HG03457 (cell line): ENCODE results near the gene UXS1.
A peak's percentile ranks its signal among the peaks of the same experiment; 100 is the strongest.
"Not testable (repeated sequence)": the region's sequence is repeated elsewhere in the genome, so short reads cannot be mapped to it uniquely, and the experiment has no call there.

Source experiments
- ATAC-seq: cut with Tn5 transposase; IDR thresholded peaks from one replicate; pipeline ENCODE4 v1.9.1; 2021; ENCODE audit warnings: moderate number of reproducible peaks; ENCODE audit not compliant: unreplicated experiment

Gene UXS1

DNA sequence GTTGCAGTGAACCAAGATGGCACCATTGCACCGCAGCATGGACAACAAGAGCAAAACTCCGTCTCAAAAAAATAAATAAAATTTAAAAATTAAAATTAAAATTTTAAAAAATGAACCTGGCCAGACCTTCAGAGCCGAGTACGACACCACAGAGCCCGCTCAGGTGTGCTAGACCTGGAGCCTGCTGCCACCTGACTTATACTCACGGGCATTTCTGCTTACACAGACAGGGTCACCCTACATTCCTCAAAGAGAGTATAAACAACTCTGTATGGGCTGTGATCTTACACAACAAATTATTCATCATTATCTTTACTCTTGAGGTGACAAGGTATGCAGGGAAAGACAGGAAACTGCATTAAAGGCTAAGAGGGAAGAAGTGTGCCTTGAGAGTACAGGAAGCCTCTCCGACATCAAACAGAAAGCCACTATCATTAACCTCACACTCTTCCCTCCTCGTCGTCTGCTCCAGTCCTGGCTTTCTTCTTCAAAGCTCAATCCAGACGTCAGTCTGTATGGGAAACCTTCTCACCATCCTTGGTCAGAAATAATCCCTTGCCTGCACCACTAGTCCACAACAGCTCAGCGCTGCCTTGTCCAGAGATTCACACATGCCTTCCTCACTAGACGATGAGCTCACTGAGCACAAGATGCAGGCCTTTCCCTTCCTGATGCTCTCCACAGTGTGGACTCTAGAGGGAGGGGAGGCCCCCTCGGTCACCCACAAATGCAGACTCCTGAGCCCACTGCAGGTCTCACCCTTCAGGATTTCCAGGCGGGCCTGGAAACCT, 56.2 kb downstream of the UXS1 start:
- ATAC-seq, result no peak

GRCh38 chr2:106131192-106131591, 62.9 kb downstream of the UXS1 start:
- ATAC-seq, result not testable (repeated sequence)

DNA sequence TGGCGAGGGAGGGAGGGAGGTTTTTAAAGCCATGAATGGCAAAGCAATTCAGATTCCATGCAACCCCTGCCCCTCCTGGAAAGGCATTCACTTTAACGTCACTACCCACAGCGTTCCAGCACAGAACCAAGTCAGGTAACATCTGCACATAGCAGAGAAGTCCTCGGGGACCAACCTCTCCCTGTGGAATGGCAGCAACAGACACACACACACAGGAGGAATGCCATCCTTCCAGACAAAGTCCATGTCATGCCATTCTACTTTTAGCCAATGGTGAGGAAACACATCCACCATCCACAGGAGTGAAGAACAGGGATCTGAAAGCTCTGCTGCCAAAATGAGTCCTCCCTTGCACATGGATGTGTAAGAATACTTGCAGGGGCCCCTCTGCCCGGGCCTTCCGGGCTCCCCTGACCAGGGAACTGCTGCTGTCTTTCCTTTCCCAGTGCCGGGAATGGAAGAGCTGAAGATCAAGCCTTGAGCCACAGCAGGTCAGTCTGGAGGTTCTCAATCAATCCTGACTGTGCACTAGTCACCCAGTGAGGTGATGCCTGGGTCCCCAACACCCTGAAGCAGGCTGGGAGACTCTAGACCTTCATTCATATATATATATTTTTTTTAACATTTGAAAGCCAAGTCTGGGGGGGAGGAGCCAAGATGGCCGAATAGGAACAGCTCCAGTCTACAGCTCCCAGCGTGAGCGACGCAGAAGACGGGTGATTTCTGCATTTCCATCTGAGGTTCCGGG, 63.7 kb downstream of the UXS1 start:
- no peak for ATAC-seq

DNA sequence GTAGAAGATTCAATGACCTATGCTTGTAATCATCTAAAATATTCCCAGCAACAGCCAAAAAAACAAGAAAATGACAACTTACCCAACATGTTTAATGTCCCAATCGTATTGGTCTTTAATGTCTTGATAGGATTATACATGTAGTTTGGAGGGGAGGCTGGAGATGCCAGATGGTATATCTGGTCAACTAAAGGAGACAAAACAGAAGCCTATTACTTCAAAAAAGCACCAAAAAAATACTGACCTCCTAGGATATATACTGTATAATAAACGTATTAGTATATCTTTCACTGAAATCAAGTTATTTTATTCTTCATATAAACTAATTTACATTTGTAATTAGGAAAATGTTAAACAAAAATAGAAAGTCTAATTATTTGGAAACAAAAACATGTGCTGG, 64.5 kb downstream of the UXS1 start:
- ATAC-seq, result no peak

DNA sequence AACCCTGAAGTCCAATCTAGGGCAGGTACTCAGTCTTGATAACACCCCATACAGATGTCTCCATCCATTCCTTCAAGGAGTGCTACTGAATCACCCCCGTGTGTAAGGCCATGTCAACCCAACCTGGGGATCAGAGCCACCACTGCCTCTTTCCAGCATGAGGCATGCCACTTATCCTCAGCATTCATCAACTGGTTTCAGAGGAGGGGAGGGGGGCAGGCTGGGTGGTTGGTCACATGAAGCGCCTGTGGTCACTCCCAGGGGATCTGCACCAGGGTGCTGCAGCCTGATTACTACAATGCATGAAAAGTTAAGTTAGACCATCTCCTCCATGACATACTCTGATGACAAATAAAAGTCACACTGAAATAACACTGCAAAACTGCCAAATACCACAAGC, 65.0 kb downstream of the UXS1 start:
- no peak for ATAC-seq

GRCh38 chr2:106127776-106128268, 66.3 kb downstream of the UXS1 start:
- ATAC-seq, result no peak

GRCh38 chr2:106127282-106127771, 66.8 kb downstream of the UXS1 start:
- ATAC-seq, result no peak

DNA sequence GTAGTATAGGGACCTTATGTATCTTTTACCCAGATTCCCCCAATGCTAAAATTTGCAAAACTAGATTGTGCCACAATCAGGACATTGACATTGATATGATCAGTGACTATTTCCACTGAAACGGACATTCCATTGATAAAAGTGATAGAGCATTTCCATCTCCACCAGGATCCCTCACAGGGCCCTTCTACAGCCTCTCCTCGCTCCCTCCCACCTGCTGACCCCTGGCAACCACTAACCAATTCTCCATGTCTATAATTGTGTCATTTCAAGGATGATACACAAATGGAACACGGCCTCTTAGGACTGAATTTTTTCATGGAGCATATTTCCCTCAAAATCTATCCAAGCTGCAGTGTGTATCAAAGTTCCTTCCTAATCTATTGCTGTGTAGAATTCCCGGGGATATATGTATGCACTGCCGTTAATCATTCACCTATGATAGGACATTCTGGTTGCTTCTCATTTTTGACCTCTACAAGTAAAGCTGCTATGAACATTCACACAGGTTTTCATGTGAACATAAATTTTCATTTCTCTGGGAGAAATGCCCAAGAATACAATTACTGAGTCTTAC, 67.3 kb downstream of the UXS1 start:
- ATAC-seq, result no peak

DNA sequence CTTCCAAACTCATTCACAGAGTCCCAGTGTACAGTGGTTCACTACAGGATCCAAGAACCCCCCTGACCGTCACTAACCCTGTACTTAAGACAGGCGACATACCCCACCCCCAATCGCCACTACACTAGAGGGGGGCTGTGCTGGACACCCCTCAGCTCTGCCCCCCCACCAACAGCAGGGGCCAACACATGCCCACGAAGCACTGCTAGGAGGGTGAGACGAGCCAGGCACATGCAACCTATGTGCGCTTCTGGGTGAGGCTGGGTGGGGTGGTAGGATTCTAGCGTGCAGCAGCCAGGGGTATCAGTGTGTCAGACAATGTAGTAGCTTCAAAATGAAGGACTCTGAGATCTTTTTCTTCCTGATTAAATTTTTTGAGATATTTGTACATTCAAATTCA, 67.8 kb downstream of the UXS1 start:
- no peak for ATAC-seq

GRCh38 chr2:106124905-106125549, 69.1 kb downstream of the UXS1 start:
- no peak for ATAC-seq

DNA sequence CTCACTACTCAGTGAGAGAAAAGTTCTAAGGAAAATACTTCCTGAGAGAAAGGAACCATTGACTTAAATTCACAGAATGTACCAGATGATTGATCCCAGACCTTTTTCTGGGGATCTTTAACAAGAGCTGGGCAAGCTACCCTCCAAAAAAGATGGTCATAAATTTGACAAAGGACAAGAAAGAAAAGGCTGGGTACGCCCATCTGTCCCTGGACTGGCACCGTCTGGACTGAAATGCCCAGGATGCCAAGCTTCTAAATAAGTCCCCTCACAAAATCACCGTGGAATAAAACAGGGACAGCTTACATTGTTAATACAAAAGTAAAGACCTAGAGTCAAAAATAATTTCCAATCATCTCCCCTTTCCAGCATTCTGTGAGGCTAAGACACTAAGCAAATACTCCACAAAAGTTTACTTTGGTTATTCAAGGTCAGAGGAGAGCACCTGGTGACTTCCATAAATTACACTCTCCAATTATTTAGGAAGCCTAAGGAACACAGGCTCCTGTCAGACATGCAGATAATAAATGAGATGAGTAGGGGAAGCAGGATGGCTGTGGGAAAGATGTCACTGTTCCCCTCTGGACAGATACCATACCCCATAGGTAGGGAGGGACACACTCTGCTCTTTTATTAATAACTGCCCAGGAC, 69.9 kb downstream of the UXS1 start:
- ATAC-seq, result no peak

DNA sequence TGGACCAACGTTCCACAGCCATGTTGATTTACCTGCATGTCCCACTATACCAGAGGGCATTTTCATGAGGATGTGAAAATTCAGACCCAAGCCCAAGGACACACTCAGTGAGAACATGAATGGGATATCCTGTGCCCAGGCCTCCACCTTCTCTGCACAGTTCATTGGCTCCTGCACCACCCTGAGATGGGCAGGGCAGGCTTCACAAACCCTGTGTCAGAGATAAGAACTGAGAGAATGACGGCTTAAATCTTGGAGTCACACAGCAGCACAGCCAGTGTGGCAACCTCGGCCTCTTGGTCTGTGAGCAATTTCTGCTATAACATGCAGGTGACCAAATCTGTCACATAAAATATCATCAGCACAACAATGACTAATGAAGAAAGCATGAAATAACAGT, 71.9 kb downstream of the UXS1 start:
- no peak for ATAC-seq

GRCh38 chr2:106120432-106120831, 73.7 kb downstream of the UXS1 start:
- ATAC-seq, result no peak

GRCh38 chr2:106119074-106119473, 75.0 kb downstream of the UXS1 start:
- no peak for ATAC-seq

DNA sequence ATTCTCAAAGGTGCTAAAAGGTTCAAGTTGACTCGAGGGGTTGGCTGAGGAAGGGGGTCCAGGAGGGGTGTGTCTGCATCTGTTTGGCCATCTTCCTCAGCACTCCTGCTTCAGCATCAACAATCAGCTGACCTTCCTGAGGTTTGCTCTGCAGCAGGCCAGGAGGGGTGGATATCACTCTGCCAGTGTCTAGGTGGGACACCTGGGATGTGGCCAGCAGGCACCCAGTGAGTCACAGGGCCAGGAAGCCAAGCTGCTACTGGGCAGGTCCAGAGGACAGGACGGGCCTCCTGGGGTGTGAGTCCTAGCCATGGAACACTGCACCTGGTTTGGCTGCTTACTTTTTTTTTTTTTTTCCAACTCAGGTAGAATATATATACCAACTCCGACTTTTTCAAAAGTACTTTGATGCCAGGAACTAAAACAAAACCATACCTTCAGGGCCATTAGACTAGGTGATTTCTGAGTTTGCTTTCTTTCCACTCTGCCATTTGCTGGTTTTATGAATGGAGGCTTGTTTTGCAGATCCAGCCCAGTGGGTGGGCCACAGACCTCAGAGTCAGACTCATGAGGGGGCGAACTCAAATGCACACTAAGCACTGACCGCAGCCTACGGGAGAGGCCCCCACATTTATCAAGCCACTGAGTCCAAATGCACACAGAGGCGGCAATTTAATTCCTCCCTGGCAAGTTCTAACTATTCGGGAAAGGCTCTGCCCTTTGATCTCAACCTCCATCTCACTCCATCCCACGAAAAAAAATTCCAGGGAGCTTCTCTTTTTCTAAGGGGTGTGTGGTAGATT, 76.0 kb downstream of the UXS1 start:
- no peak for ATAC-seq

DNA sequence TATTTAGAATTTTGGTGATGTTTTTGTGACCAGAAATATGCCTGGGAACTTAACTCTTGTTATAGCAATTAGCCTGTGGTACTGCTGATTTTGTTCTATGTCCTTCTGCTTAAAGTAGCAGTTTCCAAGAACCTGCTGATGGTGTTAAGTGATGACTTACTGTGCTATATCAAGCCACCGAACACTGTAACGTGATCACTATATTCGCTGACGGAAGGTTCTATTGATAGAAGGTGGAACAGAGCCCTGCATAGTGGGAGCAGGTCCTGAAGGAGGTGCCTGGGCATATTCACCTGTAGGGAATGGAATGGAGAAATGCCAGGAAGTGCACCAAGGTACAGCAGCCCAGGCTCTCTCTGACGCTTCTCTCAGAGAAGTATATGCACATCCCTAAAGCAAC, 76.8 kb downstream of the UXS1 start:
- no peak for ATAC-seq

DNA sequence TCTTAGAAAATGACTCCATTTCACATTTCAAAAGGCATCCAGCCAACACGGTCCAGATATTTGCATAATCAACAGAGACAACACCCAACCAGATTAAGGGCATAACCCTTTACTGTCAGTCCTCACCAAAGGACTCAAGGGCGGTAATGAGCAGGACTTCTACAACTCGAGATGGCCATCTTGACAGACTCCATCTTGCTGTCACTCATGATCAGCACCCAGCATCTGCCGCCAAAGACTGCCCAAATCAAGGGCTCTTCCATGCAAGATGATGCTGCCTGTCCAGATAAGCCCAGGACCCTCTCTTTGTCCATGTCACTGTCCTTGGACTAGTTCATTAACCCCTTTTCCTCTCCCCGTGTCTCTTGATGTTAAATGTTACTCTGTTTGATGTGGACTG, 77.9 kb downstream of the UXS1 start:
- no peak for ATAC-seq

- no peak for ATAC-seq
Observed at GRCh38 chr2:106115665-106116064, 78.4 kb downstream of the UXS1 start.

DNA sequence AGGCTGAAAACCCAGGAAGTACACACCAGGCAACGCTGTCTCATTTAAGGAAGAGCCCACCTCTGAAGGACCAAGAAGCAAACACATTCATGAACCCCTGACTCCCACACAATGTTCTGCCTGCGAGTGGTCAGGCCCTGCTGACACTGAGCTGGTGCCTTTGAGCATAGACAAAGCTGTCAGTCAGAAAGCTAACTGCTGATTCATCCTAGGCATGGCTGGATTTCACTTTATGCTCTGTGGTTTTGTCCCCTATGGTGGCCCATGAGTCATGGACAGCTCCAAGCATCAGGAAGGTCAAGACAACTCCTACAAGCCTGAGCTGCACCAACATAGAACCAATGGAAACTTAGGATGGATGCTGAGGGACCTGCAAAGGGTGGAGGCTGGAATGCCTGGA, 78.9 kb downstream of the UXS1 start:
- ATAC-seq, result peak; percentile 59

- no peak for ATAC-seq
Observed at GRCh38 chr2:106114166-106114565, 79.9 kb downstream of the UXS1 start.
